Astrocyte (in vitro differentiated cells and primary cell): Measurements from ENCODE around the gene TMEM151A. TPM values are rescaled to one million over a fixed set of nuclear protein-coding genes. Genes with fewer than 3 reads are reported as not detected.

ENCODE experiments used
- DNase-seq: peaks from one replicate; pipeline ENCODE4 v3.0.0-alpha.2; 2010; ENCODE audit warnings: low read depth
- FAIRE-seq: peaks from 2 replicates; lab custom pipeline; 2011; peaks lifted over from hg19 to GRCh38; lab: Jason Lieb, UNC
- H2AFZ ChIP-seq: 2 replicates; pipeline ENCODE4 v1.6.0; 2012; ENCODE audit warnings: low read depth, low read length, inconsistent platforms
- H3K27ac ChIP-seq: 2 replicates; pipeline ENCODE4 v1.5.1; 2011; ENCODE audit warnings: low read depth, low read length, inconsistent platforms
- H3K27me3 ChIP-seq: 2 replicates; pipeline ENCODE4 v1.6.0; 2011; ENCODE audit warnings: low read length, inconsistent platforms; ENCODE audit not compliant: insufficient read depth
- H3K36me3 ChIP-seq: 2 replicates; pipeline ENCODE4 v1.5.1; 2011; ENCODE audit warnings: low read length, inconsistent platforms; ENCODE audit not compliant: insufficient read depth
- H3K4me1 ChIP-seq: 2 replicates; pipeline ENCODE4 v1.5.1; 2011; ENCODE audit warnings: low read length, inconsistent platforms; ENCODE audit not compliant: insufficient read depth
- H3K4me2 ChIP-seq: 2 replicates; pipeline ENCODE4 v1.6.0; 2012; ENCODE audit warnings: low read length, inconsistent platforms
- H3K4me3 ChIP-seq: 2 replicates; pipeline ENCODE4 v1.5.1; 2011; ENCODE audit warnings: low read depth, mild to moderate bottlenecking, low read length, inconsistent platforms; ENCODE audit not compliant: insufficient read depth
- H3K79me2 ChIP-seq: 2 replicates; pipeline ENCODE4 v1.6.0; 2012; ENCODE audit warnings: mild to moderate bottlenecking, low read length, inconsistent platforms; ENCODE audit not compliant: insufficient read depth
- H3K9ac ChIP-seq: 2 replicates; pipeline ENCODE4 v1.6.0; 2012; ENCODE audit warnings: mild to moderate bottlenecking, low read length, inconsistent platforms
- H3K9me3 ChIP-seq: 2 replicates; pipeline ENCODE4 v1.5.1; 2012; ENCODE audit warnings: low read depth, mild to moderate bottlenecking, low read length, inconsistent platforms; ENCODE audit not compliant: insufficient read depth
- H4K20me1 ChIP-seq: 2 replicates; pipeline ENCODE4 v1.6.0; 2012; ENCODE audit warnings: low read length, inconsistent platforms; ENCODE audit not compliant: insufficient read depth
- H3K27ac Mint-ChIP-seq: one replicate; pipeline ENCODE4 v1.8.0; 2021; ENCODE audit warnings: mild to moderate bottlenecking, mixed read lengths; ENCODE audit not compliant: unreplicated experiment
- H3K27me3 Mint-ChIP-seq: one replicate; pipeline ENCODE4 v1.8.0; 2021; ENCODE audit warnings: low read depth, mixed read lengths; ENCODE audit not compliant: unreplicated experiment
- H3K36me3 Mint-ChIP-seq: one replicate; pipeline ENCODE4 v1.8.0; 2021; ENCODE audit warnings: low read depth, mixed read lengths; ENCODE audit not compliant: unreplicated experiment
- H3K4me1 Mint-ChIP-seq: one replicate; pipeline ENCODE4 v1.8.0; 2021; ENCODE audit warnings: low read depth, mixed read lengths; ENCODE audit not compliant: unreplicated experiment
- H3K4me3 Mint-ChIP-seq: one replicate; pipeline ENCODE4 v1.8.0; 2021; ENCODE audit warnings: mild to moderate bottlenecking, moderate library complexity, mixed read lengths; ENCODE audit not compliant: unreplicated experiment
- H3K9me3 Mint-ChIP-seq: one replicate; pipeline ENCODE4 v1.8.0; 2021; ENCODE audit warnings: mild to moderate bottlenecking, mixed read lengths; ENCODE audit not compliant: unreplicated experiment
- EZH2 ChIP-seq: IDR thresholded peaks from 2 replicates; pipeline ENCODE4 v1.6.1; 2012; ENCODE audit warnings: mild to moderate bottlenecking, low read length, inconsistent platforms; ENCODE audit not compliant: insufficient read depth
- total RNA-seq: library from RNA; stranded (reverse); gene quantifications from 2 replicates; pipeline ENCODE4 v1.2.1, GENCODE V29; 2021
- TF ChIP-seq, protein P1 (sequence below): IDR thresholded peaks from 2 replicates; pipeline ENCODE4 v1.5.1; 2011; ENCODE audit warnings: low read depth, mild to moderate bottlenecking, inconsistent platforms, low read length, moderate library complexity; ENCODE audit not compliant: insufficient read depth

TMEM151A gene
- total RNA-seq, 1 donor from 2014 or later = 2.0 TPM

DNA sequence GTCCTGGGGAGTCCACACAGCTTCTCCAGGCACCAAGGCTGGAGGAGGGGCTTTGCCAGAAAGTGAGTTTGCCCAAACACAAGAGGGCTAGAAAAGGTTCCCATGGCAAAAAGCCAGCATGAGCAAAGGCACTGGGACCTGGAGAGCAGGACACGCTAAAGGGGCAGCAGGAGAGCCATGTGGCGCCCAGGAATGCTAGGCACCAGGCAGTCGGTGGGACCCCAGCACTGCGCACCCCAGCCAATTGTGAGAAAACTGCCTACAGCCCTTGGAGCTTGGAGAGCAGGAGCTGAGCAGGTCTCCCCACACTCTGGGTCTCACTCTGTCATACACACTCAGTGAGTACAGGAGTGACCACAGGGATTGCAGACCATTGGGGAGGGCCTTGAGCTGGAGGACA lies 28.5 kb upstream of the TMEM151A start:
- no peak overlapping the region for H3K27ac Mint-ChIP-seq
- no peak overlapping the region for H3K9ac ChIP-seq
- no peak for FAIRE-seq
- H3K4me1 ChIP-seq = peaks cover 20% of the 10 kb centered on the region
- H3K9me3 ChIP-seq = no peaks in the 10 kb centered on the region
- H3K9me3 Mint-ChIP-seq = no peaks in the 10 kb centered on the region
- TF ChIP-seq, protein P1, sequence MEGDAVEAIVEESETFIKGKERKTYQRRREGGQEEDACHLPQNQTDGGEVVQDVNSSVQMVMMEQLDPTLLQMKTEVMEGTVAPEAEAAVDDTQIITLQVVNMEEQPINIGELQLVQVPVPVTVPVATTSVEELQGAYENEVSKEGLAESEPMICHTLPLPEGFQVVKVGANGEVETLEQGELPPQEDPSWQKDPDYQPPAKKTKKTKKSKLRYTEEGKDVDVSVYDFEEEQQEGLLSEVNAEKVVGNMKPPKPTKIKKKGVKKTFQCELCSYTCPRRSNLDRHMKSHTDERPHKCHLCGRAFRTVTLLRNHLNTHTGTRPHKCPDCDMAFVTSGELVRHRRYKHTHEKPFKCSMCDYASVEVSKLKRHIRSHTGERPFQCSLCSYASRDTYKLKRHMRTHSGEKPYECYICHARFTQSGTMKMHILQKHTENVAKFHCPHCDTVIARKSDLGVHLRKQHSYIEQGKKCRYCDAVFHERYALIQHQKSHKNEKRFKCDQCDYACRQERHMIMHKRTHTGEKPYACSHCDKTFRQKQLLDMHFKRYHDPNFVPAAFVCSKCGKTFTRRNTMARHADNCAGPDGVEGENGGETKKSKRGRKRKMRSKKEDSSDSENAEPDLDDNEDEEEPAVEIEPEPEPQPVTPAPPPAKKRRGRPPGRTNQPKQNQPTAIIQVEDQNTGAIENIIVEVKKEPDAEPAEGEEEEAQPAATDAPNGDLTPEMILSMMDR = no peak
- TF ChIP-seq EZH2 = no peak
- no peaks in the 10 kb centered on the region for H3K27me3 ChIP-seq
- H3K4me3 ChIP-seq = no peak overlapping the region
- H3K79me2 ChIP-seq = peaks cover 21% of the 10 kb centered on the region
- H3K27ac ChIP-seq = no peak overlapping the region
- H3K36me3 Mint-ChIP-seq = peaks cover 26% of the 10 kb centered on the region
- no peak overlapping the region for H3K4me3 Mint-ChIP-seq
- no peaks in the 10 kb centered on the region for H3K27me3 Mint-ChIP-seq
- peaks cover 4% of the 10 kb centered on the region for H3K4me1 Mint-ChIP-seq
- H2AFZ ChIP-seq = no peak overlapping the region
- peaks cover 11% of the 10 kb centered on the region for H3K36me3 ChIP-seq
- peaks cover 54% of the 10 kb centered on the region for H4K20me1 ChIP-seq
- H3K4me2 ChIP-seq = no peak overlapping the region
- DNase-seq = no peak

GRCh38 chr11:66263785-66264184 lies 27.9 kb upstream of the TMEM151A start:
- Mint-ChIP-seq H3K4me3 (no peak overlapping the region), H3K36me3 (peaks cover 26% of the 10 kb centered on the region), H3K27me3 (no peaks in the 10 kb centered on the region), H3K27ac (no peak overlapping the region), H3K4me1 (peaks cover 4% of the 10 kb centered on the region), H3K9me3 (no peaks in the 10 kb centered on the region)
- DNase-seq (no peak), FAIRE-seq (no peak)
- H3K27ac ChIP-seq = no peak overlapping the region
- no peak overlapping the region for H3K4me2 ChIP-seq
- H3K4me3 ChIP-seq = no peak overlapping the region
- peaks cover 49% of the 10 kb centered on the region for H4K20me1 ChIP-seq
- peaks cover 17% of the 10 kb centered on the region for H3K79me2 ChIP-seq
- no peak overlapping the region for H2AFZ ChIP-seq
- no peak overlapping the region for H3K9ac ChIP-seq
- TF ChIP-seq, protein P1 = no peak
- no peak for TF ChIP-seq EZH2
- peaks cover 11% of the 10 kb centered on the region for H3K36me3 ChIP-seq
- H3K4me1 ChIP-seq = peaks cover 15% of the 10 kb centered on the region
- no peaks in the 10 kb centered on the region for H3K27me3 ChIP-seq
- H3K9me3 ChIP-seq = no peaks in the 10 kb centered on the region

- no peak for FAIRE-seq
- Histone ChIP-seq H3K27ac (no peak overlapping the region), H3K4me2 (no peak overlapping the region), H3K79me2 (peaks cover 17% of the 10 kb centered on the region), H2AFZ (no peak overlapping the region), H3K4me3 (no peak overlapping the region), H4K20me1 (peaks cover 47% of the 10 kb centered on the region), H3K9me3 (no peaks in the 10 kb centered on the region), H3K9ac (no peak overlapping the region), H3K36me3 (peaks cover 8% of the 10 kb centered on the region), H3K4me1 (peaks cover 15% of the 10 kb centered on the region), H3K27me3 (no peaks in the 10 kb centered on the region)
- Mint-ChIP-seq H3K27ac (peak overlapping the region; percentile 41), H3K36me3 (peaks cover 23% of the 10 kb centered on the region), H3K27me3 (no peaks in the 10 kb centered on the region), H3K9me3 (no peaks in the 10 kb centered on the region), H3K4me1 (peaks cover 4% of the 10 kb centered on the region), H3K4me3 (no peak overlapping the region)
- no peak for TF ChIP-seq EZH2
- TF ChIP-seq, protein P1 = no peak
- DNase-seq = no peak
These were observed 27.3 kb upstream of the TMEM151A start for GRCh38 chr11:66264383-66264782.
